ENCODE data around the gene GIMD1.

The GIMD1 gene

DNA sequence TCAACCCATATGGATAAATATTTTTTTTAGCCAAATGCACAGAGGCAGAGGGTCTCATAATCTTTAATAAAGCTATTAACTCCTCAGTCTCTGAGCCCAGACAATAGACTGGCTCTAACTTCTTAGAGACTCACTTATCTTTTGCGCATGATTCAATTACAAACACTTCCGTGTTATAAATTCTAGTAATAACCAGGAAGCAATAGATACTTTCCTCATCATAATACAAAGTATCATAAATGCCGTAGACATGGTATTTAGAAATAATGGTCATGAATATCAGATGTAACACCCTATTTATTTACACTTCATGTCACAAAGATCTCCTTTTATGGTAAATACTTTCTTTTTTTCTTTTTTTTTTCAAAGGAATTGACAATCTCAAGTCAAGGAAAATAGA, 4.4 kb upstream of the GIMD1 start:
- Histone ChIP-seq H3K27me3 (ENCODE audit: control insufficient read depth in 1 of 2, insufficient read depth in 2 of 2, low read length in 2 of 2) (no peaks in the 10 kb centered on the region), H3K9me3 (ENCODE audit: control insufficient read depth in 1 of 2, low read length in 2 of 2) (no peaks in the 10 kb centered on the region), H3K9ac (ENCODE audit: low read depth in 1 of 2, low read length in 2 of 2) (no peak overlapping the region), H3K4me1 (ENCODE audit: control insufficient read depth in 1 of 2, insufficient read depth in 2 of 2, low read length in 2 of 2) (no peaks in the 10 kb centered on the region), H3K4me3 (ENCODE audit: low read depth in 1 of 2, low read length in 2 of 2) (no peak overlapping the region), H3K36me3 (ENCODE audit: control insufficient read depth in 1 of 2, insufficient read depth in 2 of 2, low read length in 2 of 2) (no peaks in the 10 kb centered on the region), H3K27ac (ENCODE audit: low read depth, low read length) (no peak overlapping the region)

DNA sequence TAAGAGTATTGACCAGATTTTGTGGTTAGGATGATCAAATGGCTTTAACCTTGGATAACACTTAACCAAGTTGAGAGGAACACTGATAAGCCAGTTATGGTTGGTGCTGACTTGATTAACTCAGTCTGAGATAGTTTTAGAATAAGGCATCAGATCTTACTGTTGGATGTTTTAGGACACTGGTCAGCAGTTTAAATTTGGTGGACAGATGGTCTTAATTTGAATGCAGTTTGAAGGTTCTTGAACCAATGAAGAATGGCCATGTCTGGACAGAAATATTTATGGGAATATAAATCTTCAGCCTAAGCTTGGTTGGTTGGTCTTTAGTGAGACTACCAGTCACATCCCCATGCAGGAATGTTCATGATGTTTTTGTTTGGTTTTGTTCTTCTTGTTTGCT, 2.6 kb upstream of the GIMD1 start:
- no peaks in the 10 kb centered on the region for H3K27me3 ChIP-seq (ENCODE audit: control insufficient read depth in 1 of 2, insufficient read depth in 2 of 2, low read length in 2 of 2)
- H3K4me3 ChIP-seq (ENCODE audit: low read depth in 1 of 2, low read length in 2 of 2) = no peak overlapping the region
- H3K9me3 ChIP-seq (ENCODE audit: control insufficient read depth in 1 of 2, low read length in 2 of 2) = no peaks in the 10 kb centered on the region
- H3K4me1 ChIP-seq (ENCODE audit: control insufficient read depth in 1 of 2, insufficient read depth in 2 of 2, low read length in 2 of 2) = no peaks in the 10 kb centered on the region
- H3K9ac ChIP-seq (ENCODE audit: low read depth in 1 of 2, low read length in 2 of 2) = no peak overlapping the region
- no peaks in the 10 kb centered on the region for H3K36me3 ChIP-seq (ENCODE audit: control insufficient read depth in 1 of 2, insufficient read depth in 2 of 2, low read length in 2 of 2)
- H3K27ac ChIP-seq (ENCODE audit: low read depth, low read length) = no peak overlapping the region

DNA sequence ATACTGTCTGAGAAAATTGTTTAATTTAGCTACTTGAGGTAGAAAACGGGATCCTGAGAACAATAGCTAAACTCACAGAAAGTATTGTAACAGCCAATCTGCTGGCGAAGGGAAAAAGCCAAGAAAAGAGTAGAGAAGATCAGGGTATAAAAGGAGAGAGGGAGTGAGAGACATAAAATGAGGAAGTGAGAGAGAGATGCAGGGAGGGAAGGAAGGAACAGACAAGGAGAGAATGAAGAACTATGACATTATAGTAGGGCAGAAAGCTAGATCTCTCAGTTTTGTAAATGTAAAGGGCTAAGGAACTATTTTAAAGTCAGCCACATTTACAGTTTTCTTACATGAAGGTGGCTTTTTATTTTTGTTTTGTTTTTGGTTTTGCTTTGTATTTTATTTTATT, 1.6 kb upstream of the GIMD1 start:
- H3K4me1 ChIP-seq (ENCODE audit: control insufficient read depth in 1 of 2, insufficient read depth in 2 of 2, low read length in 2 of 2) = peaks cover 0 to 5% of the 10 kb centered on the region in 2 donors
- no peaks in the 10 kb centered on the region for H3K36me3 ChIP-seq (ENCODE audit: control insufficient read depth in 1 of 2, insufficient read depth in 2 of 2, low read length in 2 of 2)
- no peaks in the 10 kb centered on the region for H3K27me3 ChIP-seq (ENCODE audit: control insufficient read depth in 1 of 2, insufficient read depth in 2 of 2, low read length in 2 of 2)
- H3K4me3 ChIP-seq (ENCODE audit: low read depth in 1 of 2, low read length in 2 of 2) = no peak overlapping the region
- H3K27ac ChIP-seq (ENCODE audit: low read depth, low read length) = no peak overlapping the region
- no peaks in the 10 kb centered on the region for H3K9me3 ChIP-seq (ENCODE audit: control insufficient read depth in 1 of 2, low read length in 2 of 2)
- no peak overlapping the region for H3K9ac ChIP-seq (ENCODE audit: low read depth in 1 of 2, low read length in 2 of 2)

DNA sequence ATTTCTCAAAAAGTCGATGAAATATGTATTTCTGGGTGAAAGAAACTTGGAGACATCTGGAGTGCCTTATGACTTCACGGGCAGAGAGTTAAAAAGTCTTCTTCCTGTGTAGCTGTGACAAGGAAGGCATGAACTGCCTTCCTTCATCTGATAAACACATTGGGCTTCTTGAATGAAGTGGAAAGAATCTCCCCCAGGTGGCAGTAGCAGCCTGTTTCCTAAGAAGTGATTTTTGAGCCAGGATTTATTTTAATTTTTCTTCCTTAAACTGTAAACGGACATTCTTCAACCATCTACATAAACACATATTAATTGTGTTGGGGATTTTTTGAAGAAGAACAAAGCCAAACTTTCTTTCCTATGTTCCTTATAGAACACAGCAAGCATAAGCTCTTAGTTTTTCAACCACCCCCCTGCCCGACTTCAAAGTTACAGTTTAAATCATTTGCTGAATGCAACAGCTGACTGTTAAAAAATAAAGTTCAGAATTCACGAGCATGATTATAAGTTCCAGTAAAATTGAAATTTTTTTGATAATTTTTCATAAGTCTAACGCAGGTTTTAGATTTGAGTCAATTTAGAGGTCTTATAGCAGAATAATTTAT, 980 bp upstream of the GIMD1 start:
- H3K27me3 ChIP-seq (ENCODE audit: control insufficient read depth in 1 of 2, insufficient read depth in 2 of 2, low read length in 2 of 2) = no peaks in the 10 kb centered on the region
- H3K4me3 ChIP-seq (ENCODE audit: low read depth in 1 of 2, low read length in 2 of 2) = no peak overlapping the region
- H3K27ac ChIP-seq (ENCODE audit: low read depth, low read length) = no peak overlapping the region
- H3K4me1 ChIP-seq (ENCODE audit: control insufficient read depth in 1 of 2, insufficient read depth in 2 of 2, low read length in 2 of 2) = peaks cover 0 to 5% of the 10 kb centered on the region in 2 donors
- no peaks in the 10 kb centered on the region for H3K36me3 ChIP-seq (ENCODE audit: control insufficient read depth in 1 of 2, insufficient read depth in 2 of 2, low read length in 2 of 2)
- no peak overlapping the region for H3K9ac ChIP-seq (ENCODE audit: low read depth in 1 of 2, low read length in 2 of 2)
- no peaks in the 10 kb centered on the region for H3K9me3 ChIP-seq (ENCODE audit: control insufficient read depth in 1 of 2, low read length in 2 of 2)

DNA sequence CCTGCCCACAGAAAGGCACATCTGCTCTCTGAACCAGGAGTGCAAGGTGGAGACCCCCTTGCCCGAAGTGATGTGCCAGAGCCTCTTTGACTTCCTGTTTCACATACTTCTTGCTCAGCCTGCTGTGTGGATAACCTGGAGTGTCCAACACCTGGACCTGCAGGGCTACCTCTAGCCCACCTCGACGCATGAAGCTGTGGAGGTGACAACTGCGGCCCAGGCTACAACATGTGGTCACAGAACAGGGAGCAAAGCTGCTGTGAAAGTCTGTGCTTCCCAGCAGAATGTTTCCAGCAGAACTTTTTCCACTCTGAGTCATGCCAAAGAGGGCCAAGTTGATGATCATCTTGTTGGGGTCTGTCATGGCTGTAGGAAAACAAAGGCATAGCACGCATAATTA, 1.5 kb downstream of the GIMD1 start:
- H3K36me3 ChIP-seq (ENCODE audit: control insufficient read depth in 1 of 2, insufficient read depth in 2 of 2, low read length in 2 of 2) = no peaks in the 10 kb centered on the region
- no peak overlapping the region for H3K4me3 ChIP-seq (ENCODE audit: low read depth in 1 of 2, low read length in 2 of 2)
- no peaks in the 10 kb centered on the region for H3K27me3 ChIP-seq (ENCODE audit: control insufficient read depth in 1 of 2, insufficient read depth in 2 of 2, low read length in 2 of 2)
- peaks cover 0 to 5% of the 10 kb centered on the region in 2 donors for H3K4me1 ChIP-seq (ENCODE audit: control insufficient read depth in 1 of 2, insufficient read depth in 2 of 2, low read length in 2 of 2)
- H3K27ac ChIP-seq (ENCODE audit: low read depth, low read length) = no peak overlapping the region
- no peak overlapping the region for H3K9ac ChIP-seq (ENCODE audit: low read depth in 1 of 2, low read length in 2 of 2)
- no peaks in the 10 kb centered on the region for H3K9me3 ChIP-seq (ENCODE audit: control insufficient read depth in 1 of 2, low read length in 2 of 2)

DNA sequence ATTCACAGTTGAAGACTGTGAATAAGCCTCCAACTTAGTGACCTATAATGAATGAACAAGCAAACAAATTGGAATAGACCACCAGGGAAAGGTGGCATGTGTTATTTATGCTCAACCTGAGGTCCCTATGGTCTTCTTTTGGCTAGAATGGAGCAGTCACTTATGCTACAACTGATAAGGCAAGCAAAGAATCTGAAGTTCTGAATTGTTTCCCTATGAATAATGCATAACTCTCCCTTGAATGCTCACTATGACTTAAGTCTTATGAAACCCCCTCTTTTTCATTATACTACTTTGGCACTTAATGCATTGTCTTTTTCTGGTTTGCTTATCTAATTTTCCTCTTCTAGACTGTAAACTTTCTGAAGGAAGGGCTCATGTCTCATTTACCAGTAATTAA, 2.6 kb downstream of the GIMD1 start:
- Histone ChIP-seq H3K27ac (ENCODE audit: low read depth, low read length) (no peak overlapping the region), H3K9ac (ENCODE audit: low read depth in 1 of 2, low read length in 2 of 2) (no peak overlapping the region), H3K36me3 (ENCODE audit: control insufficient read depth in 1 of 2, insufficient read depth in 2 of 2, low read length in 2 of 2) (no peaks in the 10 kb centered on the region), H3K4me1 (ENCODE audit: control insufficient read depth in 1 of 2, insufficient read depth in 2 of 2, low read length in 2 of 2) (peaks cover 0 to 5% of the 10 kb centered on the region in 2 donors), H3K9me3 (ENCODE audit: control insufficient read depth in 1 of 2, low read length in 2 of 2) (no peaks in the 10 kb centered on the region), H3K4me3 (ENCODE audit: low read depth in 1 of 2, low read length in 2 of 2) (no peak overlapping the region), H3K27me3 (ENCODE audit: control insufficient read depth in 1 of 2, insufficient read depth in 2 of 2, low read length in 2 of 2) (no peaks in the 10 kb centered on the region)

DNA sequence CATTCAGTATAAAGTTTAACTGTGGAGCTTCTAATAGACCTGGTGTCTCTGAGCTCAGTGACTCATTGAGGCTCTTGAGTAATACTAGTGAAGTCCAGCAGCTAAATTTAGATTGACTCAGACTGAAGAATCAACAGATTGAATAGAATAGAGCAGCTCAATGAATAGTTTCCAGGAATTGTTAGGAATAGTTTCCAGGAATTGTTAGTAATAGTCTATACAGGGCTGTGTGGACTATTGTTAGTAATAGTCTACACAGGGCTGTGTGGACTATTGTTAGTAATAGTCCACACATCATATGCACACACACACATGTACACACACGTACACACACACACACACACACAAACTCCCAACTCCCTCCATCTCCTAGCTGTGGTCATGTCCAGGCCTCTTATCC, 3.0 kb downstream of the GIMD1 start:
- H3K36me3 ChIP-seq (ENCODE audit: control insufficient read depth in 1 of 2, insufficient read depth in 2 of 2, low read length in 2 of 2) = no peaks in the 10 kb centered on the region
- no peak overlapping the region for H3K4me3 ChIP-seq (ENCODE audit: low read depth in 1 of 2, low read length in 2 of 2)
- H3K27me3 ChIP-seq (ENCODE audit: control insufficient read depth in 1 of 2, insufficient read depth in 2 of 2, low read length in 2 of 2) = no peaks in the 10 kb centered on the region
- no peak overlapping the region for H3K27ac ChIP-seq (ENCODE audit: low read depth, low read length)
- no peak overlapping the region for H3K9ac ChIP-seq (ENCODE audit: low read depth in 1 of 2, low read length in 2 of 2)
- H3K9me3 ChIP-seq (ENCODE audit: control insufficient read depth in 1 of 2, low read length in 2 of 2) = no peaks in the 10 kb centered on the region
- peaks cover 0 to 5% of the 10 kb centered on the region in 2 donors for H3K4me1 ChIP-seq (ENCODE audit: control insufficient read depth in 1 of 2, insufficient read depth in 2 of 2, low read length in 2 of 2)

DNA sequence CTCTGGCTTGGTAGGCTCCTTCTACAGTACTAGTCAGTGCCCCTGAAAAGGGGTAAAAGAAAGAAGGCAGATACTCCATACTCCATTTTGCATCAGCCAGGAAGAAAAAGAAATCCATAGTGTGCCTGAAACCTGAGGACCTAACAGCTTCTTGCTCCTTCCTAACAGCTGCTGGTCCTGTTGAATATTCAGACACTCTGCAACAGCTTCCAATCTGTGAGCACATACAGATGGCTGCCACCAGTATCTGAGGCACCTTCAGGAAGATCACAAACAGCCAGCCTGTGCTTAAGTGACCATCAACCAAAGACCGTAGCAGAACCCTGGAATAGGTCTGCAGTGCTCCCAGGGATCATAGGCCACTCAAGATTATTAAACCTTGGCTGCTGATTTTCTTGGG, 4.3 kb downstream of the GIMD1 start:
- peaks cover 0 to 5% of the 10 kb centered on the region in 2 donors for H3K4me1 ChIP-seq (ENCODE audit: control insufficient read depth in 1 of 2, insufficient read depth in 2 of 2, low read length in 2 of 2)
- H3K4me3 ChIP-seq (ENCODE audit: low read depth in 1 of 2, low read length in 2 of 2) = no peak overlapping the region
- H3K9me3 ChIP-seq (ENCODE audit: control insufficient read depth in 1 of 2, low read length in 2 of 2) = no peaks in the 10 kb centered on the region
- no peak overlapping the region for H3K9ac ChIP-seq (ENCODE audit: low read depth in 1 of 2, low read length in 2 of 2)
- H3K36me3 ChIP-seq (ENCODE audit: control insufficient read depth in 1 of 2, insufficient read depth in 2 of 2, low read length in 2 of 2) = no peaks in the 10 kb centered on the region
- no peaks in the 10 kb centered on the region for H3K27me3 ChIP-seq (ENCODE audit: control insufficient read depth in 1 of 2, insufficient read depth in 2 of 2, low read length in 2 of 2)
- H3K27ac ChIP-seq (ENCODE audit: low read depth, low read length) = no peak overlapping the region

DNA sequence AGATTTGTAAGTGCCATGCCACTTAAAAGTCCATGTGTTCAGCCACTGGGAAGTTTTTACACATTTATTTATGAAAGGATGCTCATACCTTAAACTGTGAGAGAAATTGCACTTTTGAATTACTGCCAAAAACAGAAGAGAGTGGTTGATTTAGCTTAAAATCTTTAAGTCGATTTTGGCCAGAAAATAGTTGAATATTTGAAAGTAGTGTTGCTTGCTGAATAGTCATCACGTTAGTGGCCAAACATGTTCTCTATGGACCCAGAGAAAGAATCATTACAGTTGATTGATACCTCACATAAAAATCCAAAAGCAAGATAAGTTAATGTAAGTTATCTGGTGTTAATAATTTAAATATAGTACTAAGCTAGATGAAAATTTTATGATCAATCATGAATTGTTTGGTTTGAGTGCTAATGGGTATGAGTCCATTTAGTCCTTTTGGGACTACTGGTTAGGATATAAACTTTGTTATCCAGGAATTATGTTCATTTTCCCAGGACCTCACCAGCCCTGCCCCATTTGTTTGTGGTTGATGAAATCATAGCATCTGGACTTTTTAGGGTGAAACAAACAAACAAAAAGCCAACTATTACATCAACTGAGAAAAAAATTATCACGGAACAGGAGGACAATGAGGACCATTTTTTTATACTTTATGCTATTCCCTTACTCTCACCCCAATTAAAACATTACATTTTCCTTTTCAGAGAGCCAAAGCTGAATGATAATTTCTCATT, 6.3 kb downstream of the GIMD1 start:
- H3K9me3 ChIP-seq (ENCODE audit: control insufficient read depth in 1 of 2, low read length in 2 of 2) = no peaks in the 10 kb centered on the region
- H3K9ac ChIP-seq (ENCODE audit: low read depth in 1 of 2, low read length in 2 of 2) = no peak overlapping the region
- H3K4me3 ChIP-seq (ENCODE audit: low read depth in 1 of 2, low read length in 2 of 2) = no peak overlapping the region
- no peaks in the 10 kb centered on the region for H3K36me3 ChIP-seq (ENCODE audit: control insufficient read depth in 1 of 2, insufficient read depth in 2 of 2, low read length in 2 of 2)
- H3K27ac ChIP-seq (ENCODE audit: low read depth, low read length) = no peak overlapping the region
- H3K4me1 ChIP-seq (ENCODE audit: control insufficient read depth in 1 of 2, insufficient read depth in 2 of 2, low read length in 2 of 2) = peaks cover 0 to 5% of the 10 kb centered on the region in 2 donors
- no peaks in the 10 kb centered on the region for H3K27me3 ChIP-seq (ENCODE audit: control insufficient read depth in 1 of 2, insufficient read depth in 2 of 2, low read length in 2 of 2)

DNA sequence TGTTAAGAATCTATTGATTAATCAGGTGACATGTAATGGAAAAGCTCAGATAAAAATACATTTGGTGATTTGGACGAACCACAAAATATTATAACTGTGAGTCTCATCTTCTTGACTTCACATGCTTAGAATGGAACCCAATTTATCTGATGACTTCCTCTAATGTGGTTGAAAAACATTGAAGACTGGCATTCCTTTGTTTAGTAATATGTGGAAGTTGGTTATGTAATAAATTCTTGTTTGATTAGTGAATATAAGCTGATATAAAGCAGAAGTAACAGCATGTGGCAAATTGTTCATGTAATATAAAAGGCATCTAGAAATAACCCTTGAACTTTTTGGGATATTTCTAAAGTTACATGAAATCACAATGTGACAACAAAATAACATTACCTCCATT, 9.7 kb downstream of the GIMD1 start:
- Histone ChIP-seq H3K9ac (ENCODE audit: low read depth in 1 of 2, low read length in 2 of 2) (no peak overlapping the region), H3K27ac (ENCODE audit: low read depth, low read length) (no peak overlapping the region), H3K9me3 (ENCODE audit: control insufficient read depth in 1 of 2, low read length in 2 of 2) (no peaks in the 10 kb centered on the region), H3K4me3 (ENCODE audit: low read depth in 1 of 2, low read length in 2 of 2) (no peak overlapping the region), H3K27me3 (ENCODE audit: control insufficient read depth in 1 of 2, insufficient read depth in 2 of 2, low read length in 2 of 2) (no peaks in the 10 kb centered on the region), H3K4me1 (ENCODE audit: control insufficient read depth in 1 of 2, insufficient read depth in 2 of 2, low read length in 2 of 2) (no peaks in the 10 kb centered on the region), H3K36me3 (ENCODE audit: control insufficient read depth in 1 of 2, insufficient read depth in 2 of 2, low read length in 2 of 2) (no peaks in the 10 kb centered on the region)

All from duodenal mucosa (tissue), 2 donors.